ENCODE data around the gene AVPR2.

Gene AVPR2

DNA sequence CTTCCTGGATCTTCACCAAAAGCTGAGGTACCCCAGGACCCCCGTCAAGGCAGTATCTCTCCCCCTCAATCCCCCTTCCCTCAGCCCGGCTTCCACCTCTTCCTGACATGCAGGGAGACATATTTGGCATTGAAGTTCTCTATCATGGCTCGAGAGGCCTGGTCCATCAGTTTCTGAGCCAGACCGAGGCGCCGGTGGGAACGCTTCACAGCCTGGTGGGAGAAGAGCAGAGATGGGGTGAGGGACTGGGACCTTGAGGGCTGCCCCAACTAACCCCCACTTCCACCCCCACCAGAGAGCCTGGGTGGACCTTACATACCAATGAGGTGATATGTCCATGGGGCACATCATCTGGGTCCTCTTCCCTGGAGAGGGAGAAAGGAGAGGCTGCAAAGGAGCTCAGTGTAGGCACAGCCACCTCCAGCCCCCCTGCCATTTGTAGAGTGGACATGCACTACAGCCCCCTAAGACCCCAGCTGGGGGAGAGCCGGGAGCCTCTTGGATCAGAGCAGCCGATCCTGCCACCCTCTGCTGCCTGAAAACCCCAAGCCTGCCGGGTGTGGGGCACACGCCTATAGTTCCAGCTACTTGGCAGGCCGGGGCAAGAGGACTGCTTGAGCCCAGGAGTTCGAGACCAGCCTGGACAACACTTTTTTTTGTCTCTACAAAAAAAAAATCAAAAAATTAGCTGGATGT lies 27.9 kb downstream of the AVPR2 start:
- no peak for DNase-seq (ENCODE audit: low spot score)

DNA sequence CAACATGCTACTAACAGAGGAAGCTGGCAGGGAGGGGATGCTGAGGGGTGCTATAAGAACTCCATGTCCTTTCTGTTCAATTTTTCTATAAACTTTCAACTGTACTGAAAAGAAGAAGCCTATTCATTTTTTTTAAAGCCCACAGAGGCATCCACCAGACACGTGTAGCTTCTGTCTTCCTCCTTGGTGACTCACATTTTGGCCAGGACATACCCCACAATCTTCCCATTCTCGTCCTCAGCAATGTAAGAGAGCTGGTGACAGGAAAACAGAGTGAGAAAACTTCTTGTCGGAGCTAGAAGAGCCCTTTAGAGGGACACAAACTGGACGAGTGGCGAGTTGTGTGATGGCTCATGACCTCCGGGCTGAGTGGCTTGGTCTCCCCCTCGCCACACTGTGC lies 29.3 kb downstream of the AVPR2 start:
- no peak for DNase-seq (ENCODE audit: low spot score)

DNA sequence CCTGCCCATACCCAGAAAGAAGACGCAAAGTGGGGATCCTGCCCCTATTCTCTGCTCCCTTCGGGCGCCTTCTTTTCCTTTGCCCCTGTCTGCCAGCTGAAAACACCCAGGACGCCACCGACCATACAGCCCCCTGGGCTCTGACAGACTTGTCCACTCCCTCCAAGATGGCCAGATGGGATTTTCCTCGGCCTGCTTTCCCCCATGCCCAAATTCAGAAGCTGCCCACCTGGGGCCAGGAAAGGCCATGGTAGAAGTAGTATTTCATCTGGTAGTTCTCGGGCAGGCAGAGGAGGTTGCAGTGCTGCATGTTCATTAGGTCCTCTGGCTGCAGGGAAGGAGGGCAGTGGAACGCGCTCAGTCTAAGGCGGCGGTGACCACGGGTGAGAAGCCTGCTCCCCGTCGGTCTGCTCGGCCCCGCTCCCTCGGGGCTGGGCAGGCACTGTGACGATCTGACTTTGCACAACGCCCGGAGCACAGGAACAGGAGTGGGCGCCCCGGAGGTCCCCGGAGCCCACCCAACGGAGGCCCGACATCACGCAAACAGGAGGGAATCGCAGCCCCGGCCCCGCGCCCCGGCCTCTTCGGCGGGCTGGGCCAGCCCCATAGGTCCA lies 29.8 kb downstream of the AVPR2 start:
- DNase-seq (ENCODE audit: low spot score), result no peak

DNA sequence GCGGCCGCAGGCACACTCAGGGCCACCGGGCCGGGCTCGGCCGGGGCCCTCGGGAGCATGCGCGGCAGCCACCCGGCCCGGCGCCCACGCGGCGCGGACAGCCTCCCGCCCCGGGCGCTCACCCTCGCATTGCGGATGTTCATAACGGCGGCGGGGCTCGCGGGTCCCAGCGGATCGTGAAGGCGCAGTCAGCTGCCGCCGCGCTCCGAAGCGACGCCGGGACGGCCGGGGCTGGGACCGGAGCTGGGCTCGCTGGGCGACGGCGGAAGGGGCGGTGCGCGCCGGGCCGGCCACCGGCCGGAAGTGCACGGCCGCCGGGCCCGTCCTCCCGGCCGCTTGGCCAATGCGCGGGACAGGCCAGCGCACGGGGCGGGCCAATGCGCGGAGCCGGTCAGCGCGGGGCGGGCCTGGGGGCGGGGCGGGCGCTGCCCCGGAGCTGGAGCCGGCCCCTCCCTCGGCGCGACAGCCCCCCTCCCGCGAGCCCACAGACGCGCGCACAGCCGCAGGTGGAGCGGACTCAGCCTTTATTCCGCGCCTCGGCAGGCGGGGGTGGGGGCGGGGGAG lies 30.4 kb downstream of the AVPR2 start, which contains the start of gene NAA10:
Gene NAA10 (minus strand): TSS at position 276 of the 564 bp plus-strand sequence. CDS start 133 bp downstream, at position 143.
- DNase-seq (ENCODE audit: low spot score), result peak; percentile 74

DNA sequence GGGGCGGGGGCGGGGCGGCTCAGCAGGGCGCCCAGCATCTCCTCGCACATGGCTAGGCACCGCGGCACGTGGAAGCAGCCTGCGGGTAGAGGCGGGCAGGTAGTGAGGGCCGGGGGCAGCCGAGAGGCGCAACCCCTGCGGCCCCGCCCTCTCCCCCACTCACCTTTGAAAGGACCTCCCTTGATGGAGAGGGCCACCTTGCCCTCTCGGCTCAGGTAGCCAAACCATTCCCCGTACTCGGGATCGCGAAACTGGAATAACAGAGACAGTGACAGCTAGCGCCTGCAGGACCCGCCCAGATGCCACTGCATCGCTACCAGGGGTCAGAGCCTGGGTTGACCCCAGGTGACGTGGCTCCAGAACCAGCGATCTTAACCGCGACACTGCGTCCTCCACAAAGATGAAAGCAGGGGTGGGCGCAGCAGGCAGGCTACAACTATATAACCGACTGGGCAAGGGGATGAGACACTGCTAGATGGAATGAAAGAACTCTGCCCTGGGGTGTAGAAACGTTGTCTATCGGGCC lies 30.9 kb downstream of the AVPR2 start:
- no peak for DNase-seq (ENCODE audit: low spot score)

DNA sequence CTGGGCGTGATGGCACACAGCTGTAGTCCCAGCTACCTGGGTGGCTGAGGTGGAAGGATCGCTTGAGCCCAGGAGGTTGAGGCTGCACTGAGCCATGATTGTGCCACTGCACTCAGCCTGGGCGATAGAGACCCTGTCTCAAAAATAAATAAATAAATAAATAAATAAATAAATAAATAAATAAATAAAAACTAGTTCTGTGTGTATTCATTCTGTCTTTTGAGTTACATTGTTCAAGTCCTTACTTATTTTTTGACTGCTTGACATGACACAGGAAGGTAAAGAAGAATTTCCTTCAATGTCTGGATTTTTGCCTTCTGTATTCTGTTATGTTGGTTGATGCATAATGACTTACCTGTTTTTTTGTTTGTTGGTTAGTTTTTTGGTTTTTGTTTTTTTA lies 32.6 kb downstream of the AVPR2 start:
- no peak for DNase-seq (ENCODE audit: low spot score)

DNA sequence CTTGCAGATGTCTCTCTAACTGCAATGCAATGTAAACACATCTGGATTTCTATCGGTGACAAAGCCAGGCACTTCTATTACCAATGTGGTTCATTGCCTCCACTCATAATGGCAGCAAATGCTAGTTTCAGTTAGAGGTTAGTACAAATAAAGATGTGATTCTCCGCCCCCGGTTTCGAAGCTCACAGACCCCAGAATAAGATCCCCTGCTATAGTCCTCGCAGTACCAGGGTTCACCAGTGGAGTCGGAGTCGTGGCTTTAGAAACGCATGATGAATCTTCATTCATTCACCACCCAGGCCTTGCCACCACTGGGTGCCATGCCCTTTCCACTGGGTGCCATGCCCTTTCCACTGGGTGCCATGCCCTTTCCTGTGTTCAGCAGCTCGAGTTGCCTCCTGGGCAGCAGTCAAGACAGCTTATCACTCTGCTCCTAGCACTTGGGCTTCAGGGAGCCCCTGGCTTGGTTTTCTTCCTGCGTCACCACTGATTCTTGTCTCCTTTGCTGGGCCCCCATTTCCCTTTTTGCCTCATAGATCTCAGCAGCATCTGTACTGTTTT lies 33.8 kb downstream of the AVPR2 start:
- DNase-seq (ENCODE audit: low spot score), result no peak

DNA sequence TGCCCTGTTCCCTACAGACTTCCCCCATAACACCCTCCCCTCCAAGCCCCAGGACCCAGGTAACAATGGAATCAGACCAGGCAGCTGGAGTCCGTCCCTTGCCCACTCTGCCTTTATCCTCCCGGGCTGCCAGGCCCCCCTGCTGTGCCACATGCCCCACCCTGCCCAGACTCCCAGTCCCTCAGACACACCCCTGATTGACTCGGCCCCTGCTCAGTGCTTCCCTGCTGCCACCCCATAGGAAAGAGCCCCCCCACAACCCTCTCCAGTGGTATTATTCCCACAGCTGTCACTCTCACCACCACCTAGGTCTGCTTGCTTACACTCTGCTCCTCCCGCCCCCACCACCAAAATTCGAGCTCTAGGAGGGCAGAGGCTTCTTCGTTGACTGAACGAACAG lies 35.1 kb downstream of the AVPR2 start:
- DNase-seq (ENCODE audit: low spot score), result no peak

DNA sequence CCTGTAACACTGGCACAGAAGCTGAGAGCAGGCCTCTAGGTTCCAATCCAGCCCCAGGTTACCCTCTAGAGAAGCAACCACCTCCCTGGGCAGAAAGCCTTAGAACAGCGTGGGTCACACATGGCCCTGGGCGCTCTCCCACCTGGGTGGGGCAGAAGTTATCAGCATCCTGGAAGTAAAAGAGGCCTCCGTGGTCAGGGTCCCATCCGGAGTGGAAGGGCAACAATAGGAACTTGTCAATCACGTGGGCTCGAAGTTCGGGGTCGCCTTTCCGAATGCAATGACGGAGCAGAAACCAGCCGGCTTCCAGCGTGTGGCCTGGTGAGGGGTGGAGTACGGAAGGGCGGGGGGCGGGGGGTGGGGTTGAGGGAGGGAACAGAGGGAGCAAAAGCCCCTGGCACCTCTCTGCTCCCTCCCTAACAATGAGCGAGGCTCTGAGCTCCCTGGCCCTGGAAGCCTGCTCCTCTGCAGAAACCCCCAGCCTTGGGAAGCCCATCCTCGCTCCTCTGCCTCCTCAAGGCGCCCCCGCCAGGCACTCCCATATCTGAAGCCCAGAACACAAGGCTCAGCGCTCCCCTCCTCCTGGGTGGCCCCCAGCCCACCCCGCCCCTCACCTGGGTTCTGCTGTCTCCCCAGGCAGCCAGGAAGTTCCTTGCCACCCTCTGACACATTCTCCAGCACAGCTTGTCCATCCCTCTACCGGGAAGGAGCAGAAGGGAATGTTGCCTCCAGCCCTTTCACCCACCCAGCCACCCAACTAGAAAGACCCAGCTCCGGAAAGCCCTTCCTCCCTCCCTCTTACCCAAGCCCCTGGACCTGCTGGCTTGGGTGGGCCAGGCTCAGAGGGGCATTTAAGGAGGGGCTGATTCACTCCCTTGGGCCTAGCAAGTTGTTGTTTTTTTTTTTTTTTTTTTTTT lies 37.1 kb downstream of the AVPR2 start:
- no peak for DNase-seq (ENCODE audit: low spot score)

DNA sequence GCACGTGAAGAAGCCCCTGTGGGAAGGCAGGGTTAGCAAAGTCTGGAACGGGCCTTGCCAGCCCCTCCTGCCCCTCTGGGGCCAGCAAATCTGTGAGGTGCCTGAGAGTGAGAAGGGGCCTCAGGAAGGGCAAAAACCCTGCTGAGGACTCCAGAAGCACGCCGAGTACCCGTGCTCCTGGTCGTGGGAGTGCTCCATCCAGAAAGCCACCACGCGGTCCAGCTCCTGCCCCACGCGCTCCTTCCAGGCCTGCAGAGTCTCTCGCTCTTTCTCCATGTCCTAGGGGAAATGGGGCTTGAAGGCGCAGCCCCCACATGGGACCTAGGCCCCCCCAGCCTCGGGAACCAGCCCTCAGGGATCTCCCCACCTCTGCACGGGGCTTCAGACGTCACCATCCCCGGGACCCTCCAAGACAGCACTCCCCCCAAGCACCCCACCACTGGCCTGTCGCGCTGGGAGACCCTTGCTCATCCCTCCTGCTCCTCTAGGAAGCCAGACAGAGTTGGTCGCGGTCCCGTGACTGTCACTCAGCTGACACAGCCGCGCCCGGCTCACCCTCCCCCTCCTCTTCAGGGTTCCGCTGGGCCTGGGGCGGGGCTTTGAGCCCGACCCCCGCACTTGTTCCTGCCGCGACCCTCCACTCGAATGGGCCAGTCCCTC lies 39.8 kb downstream of the AVPR2 start, which contains the start of gene RENBP:
Gene RENBP (minus strand): TSS at position 504 of the 660 bp plus-strand sequence. CDS start 33 bp downstream, at position 471.
- no peak for DNase-seq (ENCODE audit: low spot score)

DNA sequence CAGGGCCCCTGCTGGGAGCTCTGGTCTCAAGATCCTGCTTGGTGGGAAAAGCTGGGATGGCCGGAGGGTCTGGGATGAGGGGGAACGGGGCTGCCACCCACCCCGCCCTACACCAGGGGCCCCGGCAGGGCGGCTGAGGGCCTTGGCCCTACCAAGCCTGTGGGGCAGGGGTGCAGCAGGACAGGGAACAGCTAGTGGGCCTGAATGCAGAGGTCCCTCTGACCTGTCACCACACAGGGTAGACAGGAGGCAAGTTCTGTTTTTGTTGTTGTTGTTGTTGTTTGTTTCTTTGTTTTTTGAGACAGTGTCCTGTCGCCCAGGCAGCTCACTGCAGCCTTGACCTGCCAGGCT lies 40.3 kb downstream of the AVPR2 start:
- DNase-seq (ENCODE audit: low spot score), result no peak

DNA sequence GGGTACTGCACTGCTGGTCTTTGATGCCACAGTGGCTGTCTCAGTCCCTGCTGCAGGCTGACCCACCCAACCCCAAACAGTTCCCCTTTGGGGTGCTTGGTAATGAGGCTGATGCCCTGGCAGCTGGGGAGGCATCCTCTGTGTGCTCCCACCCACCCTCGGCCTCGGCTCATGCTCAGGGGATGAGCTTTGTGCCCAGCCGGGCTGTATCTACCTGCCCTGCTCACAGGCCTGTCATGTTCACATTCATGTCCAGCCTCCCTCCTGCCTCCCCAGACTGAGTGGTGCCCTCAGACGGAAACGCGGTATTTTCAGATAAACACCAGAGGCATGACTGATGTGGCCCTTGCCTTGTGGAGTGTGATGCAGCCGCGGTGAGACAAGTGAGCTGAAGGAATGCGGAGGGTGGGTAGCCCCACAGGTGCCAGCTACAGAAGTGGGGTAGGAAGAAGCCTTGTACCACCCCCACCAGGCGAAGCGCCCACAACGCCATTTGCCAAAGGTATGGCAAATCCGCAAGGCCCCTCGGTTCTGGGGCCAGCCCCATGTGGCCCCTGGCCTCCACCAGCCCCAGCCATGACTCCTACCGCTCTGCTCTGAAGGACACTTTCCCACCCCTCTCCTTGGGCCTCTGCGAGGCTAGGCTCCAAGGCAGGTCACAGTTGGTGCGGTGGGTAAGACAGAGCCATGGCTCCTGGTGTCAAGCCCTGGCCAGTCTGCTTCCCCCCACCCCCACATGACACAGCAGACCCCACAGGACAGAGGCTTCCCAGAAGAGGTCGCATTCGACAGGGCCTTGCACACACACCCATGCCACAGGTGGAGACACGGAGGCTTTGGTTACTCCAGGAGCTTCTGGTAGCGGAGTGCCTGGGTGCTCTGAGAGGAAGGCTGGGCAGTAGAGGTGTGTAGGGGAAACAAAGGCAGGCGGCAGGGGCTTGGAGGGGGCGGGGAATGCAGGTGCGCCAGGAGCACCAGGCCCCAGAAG lies 41.8 kb downstream of the AVPR2 start:
- DNase-seq (ENCODE audit: low spot score), result no peak

DNA sequence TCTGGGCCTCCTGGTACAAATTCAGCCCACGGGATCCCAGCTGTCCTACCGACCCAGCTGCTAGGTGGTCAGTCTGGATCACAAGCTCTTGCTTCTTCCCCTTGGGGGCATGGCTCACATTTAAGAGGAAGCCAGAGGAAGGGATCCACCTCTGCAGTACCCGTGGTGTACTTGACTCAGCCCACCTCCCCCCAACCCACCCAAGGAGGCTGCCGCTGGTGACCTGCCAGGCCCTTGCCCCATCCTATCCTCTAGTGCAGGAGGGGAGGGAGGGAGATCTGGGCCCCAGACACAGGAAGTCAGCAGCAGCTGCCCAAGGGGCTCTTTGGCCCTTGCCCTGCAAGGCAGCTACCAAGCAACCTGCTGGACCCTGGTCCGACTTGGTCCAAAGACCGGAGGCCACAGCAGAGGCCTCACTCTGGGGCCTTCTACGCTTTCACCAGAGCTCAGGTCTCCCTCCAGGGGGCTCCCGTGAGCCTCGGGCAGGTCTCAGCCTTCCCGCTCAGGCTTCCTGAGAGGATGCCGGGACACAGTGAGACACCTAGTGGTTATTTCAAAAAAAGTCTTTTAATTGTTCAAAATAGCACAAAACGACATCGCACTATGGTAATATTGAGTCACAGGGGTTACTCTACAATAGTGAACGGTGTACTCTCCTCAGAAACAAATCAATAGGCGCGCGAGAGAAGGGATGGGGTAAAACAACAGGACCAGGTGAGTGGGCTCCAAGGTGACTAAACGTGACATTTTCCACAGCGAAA lies 42.7 kb downstream of the AVPR2 start:
- peak; percentile 53 for DNase-seq (ENCODE audit: low spot score)

DNA sequence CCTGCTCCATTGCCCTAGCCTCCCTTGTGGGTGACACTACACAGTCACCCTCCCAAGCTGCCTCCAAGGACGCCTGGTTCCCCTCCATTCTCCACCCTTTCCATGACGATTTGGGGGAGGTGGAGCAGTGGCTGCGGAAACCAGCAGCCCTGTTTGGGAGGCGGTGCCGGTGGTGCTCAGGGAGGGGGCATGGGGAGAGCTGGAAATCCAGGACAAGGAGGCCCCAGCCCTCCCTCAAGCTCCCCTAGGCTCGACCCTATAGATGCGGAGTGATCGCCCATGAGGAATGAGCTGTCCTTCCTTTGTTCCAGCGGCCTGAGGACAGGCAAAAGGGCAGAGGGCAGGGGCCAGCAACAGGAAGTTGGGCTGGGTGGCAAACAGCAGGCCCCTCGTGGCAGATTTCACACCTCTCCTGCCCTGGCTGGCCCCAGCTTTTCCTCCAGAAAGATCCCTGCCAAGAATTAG lies 43.6 kb downstream of the AVPR2 start:
- DNase-seq (ENCODE audit: low spot score), result no peak

DNA sequence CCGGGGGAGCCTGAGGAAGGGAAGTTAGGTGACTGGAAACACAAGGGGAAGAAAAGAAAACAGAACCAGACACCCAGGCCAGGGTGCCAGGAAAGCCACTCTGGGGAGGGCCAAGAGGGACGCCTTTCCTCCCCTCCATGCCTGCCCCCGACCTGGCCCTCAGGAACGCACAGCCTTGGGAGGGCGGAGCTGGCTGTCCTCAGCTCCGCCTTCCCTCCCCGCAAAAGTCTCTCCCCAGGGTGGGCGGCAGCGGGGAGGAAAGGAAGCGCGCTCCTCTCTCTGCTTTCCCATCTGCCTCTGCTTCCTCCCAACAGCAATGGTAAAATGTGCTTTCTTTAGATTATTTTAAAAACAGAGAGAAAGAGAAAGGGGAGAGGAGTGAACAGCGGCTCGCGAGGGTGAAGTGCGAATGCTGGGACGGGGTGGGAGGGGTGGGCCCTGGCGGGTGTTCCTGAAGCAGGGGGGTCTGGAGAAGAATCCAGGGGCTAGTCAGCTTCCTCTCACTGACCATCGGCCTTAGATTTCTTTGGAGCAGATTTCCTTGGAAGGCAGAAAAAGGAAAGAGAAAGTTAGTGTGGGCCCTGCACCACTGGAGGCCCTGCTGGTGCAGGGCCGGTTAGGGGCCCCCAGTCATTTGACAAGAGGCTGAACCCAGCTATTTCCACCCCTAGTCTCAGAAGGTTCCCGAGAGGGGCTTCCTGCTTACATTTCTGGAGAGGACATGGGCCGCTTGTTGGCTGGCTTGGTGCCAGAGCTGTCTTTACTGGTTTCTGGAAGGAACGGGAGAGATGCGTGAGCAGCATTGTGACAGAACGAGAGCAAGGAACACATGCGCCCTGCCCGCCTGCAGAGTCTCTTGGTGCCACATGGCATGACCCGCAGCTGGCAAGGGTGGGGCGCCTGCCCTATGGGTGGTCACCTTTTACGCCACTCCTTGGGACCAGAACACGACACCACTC lies 44.7 kb downstream of the AVPR2 start:
- no peak for DNase-seq (ENCODE audit: low spot score)

DNA sequence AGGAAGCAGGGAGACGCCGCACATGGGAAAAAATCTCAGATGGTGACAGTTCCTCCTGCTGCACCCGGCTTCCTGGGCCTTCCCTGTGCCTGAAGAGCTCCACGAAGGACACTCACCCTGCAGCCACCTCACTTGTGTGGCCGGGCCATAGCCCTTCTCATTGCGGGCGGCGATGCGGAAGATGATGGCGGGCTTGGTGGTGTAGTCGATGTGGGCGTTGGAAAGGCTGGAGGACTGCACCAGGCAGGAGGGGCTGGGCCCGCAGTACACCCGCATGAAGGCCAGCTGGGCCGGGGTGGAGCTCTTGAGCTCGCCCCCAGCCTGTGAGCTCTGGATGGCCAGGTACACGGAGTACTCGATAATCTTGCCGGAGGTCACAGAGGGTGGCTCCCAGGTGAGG lies 45.7 kb downstream of the AVPR2 start:
- DNase-seq (ENCODE audit: low spot score), result no peak

DNA sequence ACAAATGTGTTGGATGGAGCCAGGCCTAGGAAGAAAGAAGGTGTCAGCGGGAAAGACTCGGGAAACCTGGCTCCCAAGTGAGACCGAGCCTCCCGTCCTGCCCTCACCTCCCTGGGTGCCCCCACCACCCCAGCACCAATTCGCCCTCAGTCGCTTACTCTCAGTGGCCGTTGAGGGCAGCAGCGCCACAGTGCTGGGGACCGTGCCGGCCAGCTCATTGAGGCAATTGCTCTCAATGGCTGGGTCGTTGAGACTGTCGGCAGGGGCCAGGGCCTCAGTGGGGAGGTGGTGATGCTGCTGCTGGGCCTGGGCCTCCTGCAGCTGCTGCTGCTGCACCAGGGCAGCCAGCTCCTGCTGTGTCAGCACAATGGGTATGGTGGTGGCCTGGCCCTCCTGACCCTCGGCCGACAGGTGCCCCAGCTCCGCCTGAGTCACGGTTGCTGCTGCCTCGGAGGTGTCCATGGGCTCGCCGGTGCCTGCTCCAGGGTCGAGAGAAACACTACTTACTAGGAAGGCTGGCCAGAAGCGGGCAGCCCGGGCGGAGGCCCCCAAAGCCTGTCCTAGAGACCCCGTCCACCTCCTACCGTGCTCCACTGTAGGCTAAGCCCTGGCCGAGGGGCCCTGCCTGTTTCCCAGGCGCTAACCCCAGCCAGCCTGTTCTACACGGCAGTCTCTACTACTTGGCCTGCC lies 47.4 kb downstream of the AVPR2 start:
- no peak for DNase-seq (ENCODE audit: low spot score)

All from LoVo (cell line).